GM19455 (cell line): ENCODE results near the gene SCGB1D4.

Experiments
- ATAC-seq: cut with Tn5 transposase; IDR thresholded peaks from one replicate; pipeline ENCODE4 v1.9.1; 2021; ENCODE audit not compliant: unreplicated experiment

Gene SCGB1D4

GRCh38 chr11:62280452-62280851 lies 18.4 kb downstream of the SCGB1D4 start:
- ATAC-seq: no peak

GRCh38 chr11:62273789-62274275 lies 25.0 kb downstream of the SCGB1D4 start:
- no peak for ATAC-seq

GRCh38 chr11:62273284-62273683 lies 25.6 kb downstream of the SCGB1D4 start:
- ATAC-seq: no peak

- ATAC-seq: no peak
These were observed 29.1 kb downstream of the SCGB1D4 start, which contains the start of gene SCGB2A2 for GRCh38 chr11:62269654-62270278. Gene SCGB2A2, plus strand, starts transcription at chr11:62270158. Its CDS starts 59 bp downstream, at chr11:62270217.

GRCh38 chr11:62267576-62267975 lies 31.3 kb downstream of the SCGB1D4 start:
- no peak for ATAC-seq

GRCh38 chr11:62267050-62267449 lies 31.8 kb downstream of the SCGB1D4 start:
- no peak for ATAC-seq

- ATAC-seq: no peak
These were observed 32.3 kb downstream of the SCGB1D4 start for GRCh38 chr11:62266558-62266957.

GRCh38 chr11:62264004-62264403 lies 34.9 kb downstream of the SCGB1D4 start:
- no peak for ATAC-seq

- ATAC-seq: no peak
These were observed 38.5 kb downstream of the SCGB1D4 start for GRCh38 chr11:62260261-62260953.

- ATAC-seq: no peak
These were observed 42.6 kb downstream of the SCGB1D4 start for GRCh38 chr11:62256281-62256680.

GRCh38 chr11:62253999-62254542 lies 44.8 kb downstream of the SCGB1D4 start:
- ATAC-seq: no peak

GRCh38 chr11:62251698-62252097 lies 47.2 kb downstream of the SCGB1D4 start:
- ATAC-seq: no peak
